Endothelial cell of umbilical vein (primary cell): ENCODE measurements around the gene DNASE1L1. TPM values are rescaled to one million over a fixed set of nuclear protein-coding genes. Genes with fewer than 3 reads are reported as not detected.
"Not testable (repeated sequence)": the region's sequence is repeated elsewhere in the genome, so short reads cannot be mapped to it uniquely, and the experiment has no call there.

Experiments used
- BruUV-seq: library from RNA; stranded (reverse); fragments of 400-500 nt; replicated peaks from 2 replicates; lab custom pipeline; 2021; lab: Mats Ljungman, UMichigan
- CTCF ChIA-PET: fragments of 300-600, 350-600 bp; sonication (Branson Sonifier 250); formaldehyde crosslinking; loops from one replicate; lab custom pipeline; 2021; ENCODE audit warnings: antibody characterized with exemption, inconsistent platforms; lab: Charles Lee
- POLR2A ChIA-PET: fragments of 300-600, 350-600 bp; sonication (Branson Sonifier 250); formaldehyde crosslinking; loops from one replicate; lab custom pipeline; 2021; ENCODE audit warnings: antibody characterized with exemption, inconsistent platforms; lab: Charles Lee
- DNase-seq: peaks from one replicate; pipeline ENCODE4 v3.0.0-alpha.2; 2011; ENCODE audit warnings: low read depth, low spot score
- FAIRE-seq: peaks from 2 replicates; lab custom pipeline; 2011; peaks lifted over from hg19 to GRCh38; lab: Jason Lieb, UNC
- H2AFZ ChIP-seq: 2 replicates; pipeline ENCODE4 v1.6.0; 2012; ENCODE audit warnings: low read depth, low read length, control low read depth, inconsistent platforms
- H3K27ac ChIP-seq: 2 replicates; pipeline ENCODE4 v1.5.1; 2011; ENCODE audit warnings: low read depth, mild to moderate bottlenecking, control low read depth, low read length, moderate library complexity; ENCODE audit not compliant: insufficient read depth
- H3K27me3 ChIP-seq, 2 experiments: 2 replicates each; pipeline versions ENCODE4 v1.6.0 to v1.6.1; 2011; ENCODE audit warnings: low read length in 2 of 2, mixed read lengths in 1 of 2; ENCODE audit not compliant: control insufficient read depth in 2 of 2, insufficient read depth in 2 of 2
- H3K36me3 ChIP-seq, 2 experiments: 2 replicates in 1 of 2; 3 replicates in 1 of 2; pipeline ENCODE4 v1.5.1; 2011; ENCODE audit warnings: low read length in 2 of 2, mild to moderate bottlenecking in 1 of 2, moderate library complexity in 1 of 2; ENCODE audit not compliant: control insufficient read depth in 2 of 2, insufficient read depth in 2 of 2; ENCODE audit errors: extremely low read depth in 1 of 2
- H3K4me1 ChIP-seq: 3 replicates; pipeline ENCODE4 v1.5.1; 2011; ENCODE audit warnings: mild to moderate bottlenecking, low read length; ENCODE audit not compliant: control insufficient read depth, insufficient read depth; ENCODE audit errors: extremely low read depth
- H3K4me2 ChIP-seq: 2 replicates; pipeline ENCODE4 v1.6.1; 2011; ENCODE audit warnings: low read length, control low read depth, mixed read lengths; ENCODE audit not compliant: insufficient read depth
- H3K4me3 ChIP-seq, 3 experiments: fragments of 200-600 bp in 1 of 3; sonication (generic), shearing (Covaris generic) in 1 of 3; replicated peaks in 1 of 3; 2 replicates each; pipeline ENCODE4 v1.5.1; 2011 to 2016; ENCODE audit warnings: control low read depth in 3 of 3, low read length in 3 of 3, mild to moderate bottlenecking in 2 of 3, inconsistent platforms in 1 of 3, low read depth in 1 of 3, moderate library complexity in 1 of 3; ENCODE audit not compliant: insufficient read depth in 1 of 3
- H3K79me2 ChIP-seq: 2 replicates; pipeline ENCODE4 v1.6.0; 2012; ENCODE audit warnings: low read length, inconsistent platforms; ENCODE audit not compliant: control insufficient read depth, insufficient read depth
- H3K9ac ChIP-seq: replicated peaks from 2 replicates; pipeline ENCODE3; 2011; ENCODE audit warnings: low read length, control low read depth; ENCODE audit not compliant: insufficient read depth; ENCODE audit errors: extremely low read depth
- H3K9me1 ChIP-seq: replicated peaks from 3 replicates; pipeline ENCODE4 v1.6.0; 2011; ENCODE audit warnings: mild to moderate bottlenecking, low read length; ENCODE audit not compliant: control insufficient read depth, insufficient read depth; ENCODE audit errors: extremely low read depth
- H3K9me3 ChIP-seq: replicated peaks from 2 replicates; pipeline ENCODE4 v1.5.1; 2012; ENCODE audit warnings: low read length, inconsistent platforms; ENCODE audit not compliant: control insufficient read depth, insufficient read depth
- H4K20me1 ChIP-seq: replicated peaks from 2 replicates; pipeline ENCODE3; 2011; ENCODE audit warnings: mild to moderate bottlenecking, low read length; ENCODE audit not compliant: control insufficient read depth, insufficient read depth; ENCODE audit errors: extremely low read depth
- dilution Hi-C: fragments of 300-500 bp; cut with MboI; formaldehyde crosslinking; loops from one replicate; pipeline ENCODE4 v1.15.0; 2019; ENCODE audit warnings: low sequenced_read_pairs; ENCODE audit not compliant: extremely low pct_ligation_motif_present
- intact Hi-C: fragments of 100-400 bp; cut with micrococcal nuclease; formaldehyde crosslinking; loops from one replicate; pipeline ENCODE4 v1.10.0; 2022
- polyA plus RNA-seq, 4 experiments: library from polyadenylated mRNA; depleted of rRNA in 3 of 4; stranded (reverse) in 3 of 4; unstranded in 1 of 4; fragments of >200 nt; gene quantifications; 2 replicates each; pipeline versions ENCODE4 v1.2.1 to v1.2.3, GENCODE V29; 2011 to 2012; ENCODE audit warnings: missing spikeins in 1 of 4
- total RNA-seq: library from RNA; stranded (reverse); gene quantifications from 2 replicates; pipeline ENCODE4 v1.2.3, GENCODE V29; 2021

The DNASE1L1 gene
- total and polyA plus RNA-seq, 2 donors (not counting 3 experiments of a cell fraction or from before 2014, with no cell fraction given): 61.5 to 84.9 TPM

DNA sequence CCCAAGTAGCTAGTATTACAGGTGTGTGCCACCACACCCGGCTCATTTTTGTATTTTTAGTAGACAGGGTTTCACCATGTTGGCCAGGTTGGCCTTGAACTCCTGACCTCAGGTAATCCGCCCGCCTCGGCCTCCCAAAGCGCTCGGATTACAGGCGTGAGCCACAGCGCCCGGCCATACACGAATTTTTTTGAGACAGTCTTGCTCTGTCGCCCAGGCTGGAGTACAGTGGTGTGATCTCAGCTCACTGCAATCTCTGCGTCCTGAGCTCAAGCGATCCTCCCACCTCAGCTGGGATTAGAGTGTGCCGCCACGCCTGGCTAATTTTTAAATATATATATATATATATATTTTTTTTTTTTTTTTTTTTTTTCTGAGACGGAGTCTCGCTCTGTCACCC lies 12.7 kb downstream of the DNASE1L1 start:
- H3K4me1 ChIP-seq, H3K27me3 ChIP-seq, H3K4me2 ChIP-seq, BruUV-seq, H3K9me3 ChIP-seq, H4K20me1 ChIP-seq, H3K9me1 ChIP-seq, H2AFZ ChIP-seq, H3K9ac ChIP-seq, dilution Hi-C loops, H3K4me3 ChIP-seq, DNase-seq, H3K27ac ChIP-seq, intact Hi-C loops, FAIRE-seq: not testable (repeated sequence)
- POLR2A ChIA-PET: interaction anchor here (0.6 kb wide), 1 partner anchor 32 kb away, joined by 3 read pairs; no protein-coding TSS in a partner anchor
- Histone ChIP-seq H3K79me2 (peaks cover 20% of the 10 kb centered on the region), H3K36me3 (peaks cover 15 to 16% of the 10 kb centered on the region in 2 experiments)
- CTCF ChIA-PET: interaction anchor here (2.1 kb wide), 1 partner anchor 23 kb away, joined by 6 read pairs; no protein-coding TSS in a partner anchor

GRCh38 chrX:154389812-154390747 lies 19.0 kb downstream of the DNASE1L1 start:
- H3K27me3 ChIP-seq, POLR2A ChIA-PET, CTCF ChIA-PET, H3K4me1 ChIP-seq, H3K9me1 ChIP-seq, H3K9ac ChIP-seq, H3K9me3 ChIP-seq, intact Hi-C loops, H3K79me2 ChIP-seq, H2AFZ ChIP-seq, BruUV-seq, H4K20me1 ChIP-seq, dilution Hi-C loops, H3K27ac ChIP-seq, H3K4me2 ChIP-seq, H3K36me3 ChIP-seq, DNase-seq: not testable (repeated sequence)
- H3K4me3 ChIP-seq: peak overlapping the region in 1 of 3 experiments; percentile 28
- peak; percentile 100 for FAIRE-seq

DNA sequence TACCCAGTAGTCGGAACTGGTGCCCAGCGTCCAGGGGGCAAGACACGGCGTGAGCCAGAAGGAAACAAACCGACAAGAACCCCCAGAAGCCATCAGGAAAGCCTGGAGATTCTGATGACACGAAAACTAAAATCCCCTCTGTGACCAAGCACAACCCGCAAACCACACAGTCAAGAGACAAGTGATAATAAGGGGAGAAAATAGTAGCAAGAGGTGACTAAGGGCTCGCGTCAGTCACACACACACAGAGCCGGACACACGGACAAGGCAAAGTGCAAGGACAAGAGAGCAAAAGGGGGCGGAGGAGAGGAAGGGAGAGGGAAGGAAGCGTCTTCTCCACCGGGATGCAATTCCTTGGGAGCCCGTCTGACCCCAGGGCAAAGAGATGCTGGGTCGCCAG lies 20.4 kb downstream of the DNASE1L1 start:
- H3K9ac ChIP-seq, BruUV-seq, H3K9me3 ChIP-seq, dilution Hi-C loops, H3K27me3 ChIP-seq, intact Hi-C loops, H3K9me1 ChIP-seq, H3K4me1 ChIP-seq, H3K27ac ChIP-seq, H3K4me3 ChIP-seq, H3K36me3 ChIP-seq, H2AFZ ChIP-seq, DNase-seq, H4K20me1 ChIP-seq, POLR2A ChIA-PET, CTCF ChIA-PET, H3K79me2 ChIP-seq, H3K4me2 ChIP-seq: not testable (repeated sequence)
- peak; percentile 93 for FAIRE-seq

DNA sequence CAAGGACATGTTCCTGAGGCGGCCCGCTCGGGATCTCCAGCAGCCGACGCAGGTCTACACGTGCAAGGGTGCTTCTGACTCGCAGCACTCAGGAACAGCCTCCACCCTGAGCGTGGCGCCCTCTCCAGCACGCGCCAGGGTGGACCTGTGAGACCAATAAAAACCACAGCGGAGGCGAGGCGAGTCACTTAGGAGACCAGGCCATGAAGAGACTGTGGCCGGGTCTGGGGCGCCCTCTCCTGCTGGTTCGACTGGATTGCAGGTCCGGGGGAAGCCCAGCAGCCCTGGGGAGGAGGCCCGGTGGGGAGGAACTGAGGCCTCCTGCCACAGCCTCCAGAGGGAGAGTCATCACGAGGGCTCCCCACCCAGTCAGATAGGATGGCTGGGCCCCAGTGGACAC lies 21.0 kb downstream of the DNASE1L1 start:
- BruUV-seq, intact Hi-C loops, H3K27me3 ChIP-seq, DNase-seq, H3K4me3 ChIP-seq, H2AFZ ChIP-seq, H3K4me2 ChIP-seq, POLR2A ChIA-PET, H4K20me1 ChIP-seq, CTCF ChIA-PET, H3K27ac ChIP-seq, H3K4me1 ChIP-seq, H3K36me3 ChIP-seq, H3K9me1 ChIP-seq, H3K79me2 ChIP-seq, dilution Hi-C loops, H3K9me3 ChIP-seq, H3K9ac ChIP-seq: not testable (repeated sequence)
- FAIRE-seq: peak; percentile 97
